HG02678 (cell line): ENCODE data around the gene ADRA1B.
"Not testable (repeated sequence)": the region's sequence is repeated elsewhere in the genome, so short reads cannot be mapped to it uniquely, and the experiment has no call there.

Experiments used
- ATAC-seq: cut with Tn5 transposase; IDR thresholded peaks from one replicate; pipeline ENCODE4 v1.9.1; 2021; ENCODE audit warnings: mild to moderate bottlenecking, moderate library complexity; ENCODE audit not compliant: unreplicated experiment

Gene ADRA1B

GRCh38 chr5:160009591-160009989, 93.3 kb downstream of the ADRA1B start:
- ATAC-seq = no peak

GRCh38 chr5:160011471-160011870, 95.2 kb downstream of the ADRA1B start:
- ATAC-seq = no peak

GRCh38 chr5:160014197-160014596, 97.9 kb downstream of the ADRA1B start:
- not testable (repeated sequence) for ATAC-seq

- no peak for ATAC-seq
Observed at GRCh38 chr5:160018945-160019625, 102.8 kb downstream of the ADRA1B start.

- ATAC-seq = no peak
Observed at GRCh38 chr5:160020266-160020770, 104.0 kb downstream of the ADRA1B start.

DNA sequence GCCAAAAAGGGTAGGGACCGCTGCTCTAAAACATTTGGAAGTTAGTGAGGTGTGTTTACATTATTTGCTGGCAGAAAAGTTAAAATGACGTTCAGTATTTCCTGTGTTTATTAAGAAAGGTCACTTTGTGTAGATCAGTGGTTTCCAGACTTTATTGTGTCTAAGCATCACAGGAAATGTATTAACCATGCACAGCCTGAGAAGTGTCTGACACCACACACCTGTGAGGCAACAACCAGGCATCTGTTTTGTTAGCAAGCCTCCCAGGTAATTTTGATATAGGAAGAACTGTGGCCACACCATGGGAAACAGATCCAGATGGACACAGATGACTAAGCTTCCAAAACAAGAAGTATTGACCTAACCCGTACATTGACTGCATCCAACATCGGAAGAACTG, 104.7 kb downstream of the ADRA1B start:
- ATAC-seq = no peak

- ATAC-seq = peak; percentile 93
Observed at GRCh38 chr5:160021831-160022446, 105.7 kb downstream of the ADRA1B start.
